Osteocyte (in vitro differentiated cells): ENCODE data around the gene MYADML2. TPM values are rescaled to one million over a fixed set of nuclear protein-coding genes. Genes with fewer than 3 reads are reported as not detected.

ENCODE experiments used
- total RNA-seq: library from RNA; stranded (reverse); gene quantifications from 2 replicates; pipeline ENCODE4 v1.2.1, GENCODE V29; 2021

Gene MYADML2
- total RNA-seq, 1 donor from 2014 or later, result not detected

Other genes starting within 250 kb of the MYADML2 start
- 47.9 and 51.1 TPM in 2 replicates for gene MRPL12, start 243.9 kb downstream of the MYADML2 start, total RNA-seq
- gene SLC25A10, start 234.9 kb downstream of the MYADML2 start, total RNA-seq, result 8.0 and 9.5 TPM in 2 replicates
- gene GCGR, start 143.1 kb downstream of the MYADML2 start, total RNA-seq, result not detected in 2 replicates
- gene MCRIP1, start 113.9 kb downstream of the MYADML2 start, total RNA-seq, result 169 and 176 TPM in 2 replicates
- 0.62 TPM in 1 of 2 replicates, not detected in the other for gene PPP1R27, start 112.2 kb downstream of the MYADML2 start, total RNA-seq
- gene P4HB, start 86.7 kb downstream of the MYADML2 start, total RNA-seq, result 792 and 837 TPM in 2 replicates
- 430 and 433 TPM in 2 replicates for gene ARHGDIA, start 75.9 kb downstream of the MYADML2 start, total RNA-seq
- gene ALYREF, start 55.6 kb downstream of the MYADML2 start, total RNA-seq, result 72.6 and 78.5 TPM in 2 replicates
- 119 and 138 TPM in 2 replicates for gene ANAPC11, start 55.5 kb downstream of the MYADML2 start, total RNA-seq
- gene NPB, start 45.0 kb downstream of the MYADML2 start, total RNA-seq, result 0.56 and 0.68 TPM in 2 replicates
- gene PCYT2, start 35.8 kb downstream of the MYADML2 start, total RNA-seq, result 33.2 and 38.0 TPM in 2 replicates
- gene SIRT7, start 29.1 kb downstream of the MYADML2 start, total RNA-seq, result 18.8 and 20.9 TPM in 2 replicates
- gene MAFG, start 19.5 kb downstream of the MYADML2 start, total RNA-seq, result 34.7 and 35.6 TPM in 2 replicates
- gene PYCR1, start 9.9 kb downstream of the MYADML2 start, total RNA-seq, result 123 and 128 TPM in 2 replicates
- gene NOTUM, start 14.0 kb upstream of the MYADML2 start, total RNA-seq, result 0.30 TPM in 1 of 2 replicates, not detected in the other
- gene ASPSCR1, start 30.4 kb upstream of the MYADML2 start, total RNA-seq, result 45.9 and 47.1 TPM in 2 replicates
- 29.4 and 31.7 TPM in 2 replicates for gene CENPX, start 75.6 kb upstream of the MYADML2 start, total RNA-seq
- gene LRRC45, start 76.1 kb upstream of the MYADML2 start, total RNA-seq, result 9.4 and 9.8 TPM in 2 replicates
- 19.4 and 21.8 TPM in 2 replicates for gene RAC3, start 84.4 kb upstream of the MYADML2 start, total RNA-seq
- gene DCXR, start 90.5 kb upstream of the MYADML2 start, total RNA-seq, result 69.0 and 71.0 TPM in 2 replicates
- 37.3 and 41.0 TPM in 2 replicates for gene RFNG, start 104.6 kb upstream of the MYADML2 start, total RNA-seq
- 100 and 108 TPM in 2 replicates for gene GPS1, start 104.7 kb upstream of the MYADML2 start, total RNA-seq
- 69.3 and 73.3 TPM in 2 replicates for gene DUS1L, start 118.6 kb upstream of the MYADML2 start, total RNA-seq
- gene FASN, start 151.0 kb upstream of the MYADML2 start, total RNA-seq, result 134 and 136 TPM in 2 replicates